Smooth muscle cell (in vitro differentiated cells): ENCODE measurements around the gene KCNN3. TPM values are rescaled to one million over a fixed set of nuclear protein-coding genes. Genes with fewer than 3 reads are reported as not detected.

ENCODE experiments used
- polyA plus RNA-seq: library from polyadenylated mRNA; unstranded; fragments of >200 nt; fragmentation: Nextera tagmentation; extraction: Ambion mirVana; gene quantifications from 2 replicates; pipeline ENCODE4 v1.2.1, GENCODE V29; 2016
- total RNA-seq: library from RNA; depleted of rRNA; stranded (reverse); fragments of >200 nt; gene quantifications from 2 replicates; pipeline ENCODE4 v1.2.3, GENCODE V29; 2014

The KCNN3 gene
- total and polyA plus RNA-seq, 2 experiments from 2014 or later, result 0.18 to 0.77 TPM

Other genes with a start within 250 kb of the KCNN3 start
- 6.0 and 6.7 TPM in 2 replicates for gene PMVK, start 66.4 kb upstream of the KCNN3 start, total RNA-seq
- gene PMVK, start 66.4 kb upstream of the KCNN3 start, polyA plus RNA-seq, result 31.2 and 40.2 TPM in 2 replicates
- gene PBXIP1, start 85.8 kb upstream of the KCNN3 start, total RNA-seq, result 39.1 and 41.9 TPM in 2 replicates
- gene PBXIP1, start 85.8 kb upstream of the KCNN3 start, polyA plus RNA-seq, result 40.5 and 44.1 TPM in 2 replicates
- 18.4 and 20.3 TPM in 2 replicates for gene PYGO2, start 91.5 kb upstream of the KCNN3 start, total RNA-seq
- gene PYGO2, start 91.5 kb upstream of the KCNN3 start, polyA plus RNA-seq, result 27.9 and 30.0 TPM in 2 replicates
- gene SHC1, start 100.5 kb upstream of the KCNN3 start, total RNA-seq, result 207 and 216 TPM in 2 replicates
- 214 and 249 TPM in 2 replicates for gene SHC1, start 100.5 kb upstream of the KCNN3 start, polyA plus RNA-seq
- gene CKS1B, start 104.4 kb upstream of the KCNN3 start, total RNA-seq, result 41.6 and 46.3 TPM in 2 replicates
- 115 and 116 TPM in 2 replicates for gene CKS1B, start 104.4 kb upstream of the KCNN3 start, polyA plus RNA-seq
- gene FLAD1, start 113.1 kb upstream of the KCNN3 start, total RNA-seq, result 30.7 and 31.1 TPM in 2 replicates
- 51.4 and 52.1 TPM in 2 replicates for gene FLAD1, start 113.1 kb upstream of the KCNN3 start, polyA plus RNA-seq
- not detected in 2 replicates for gene LENEP, start 123.3 kb upstream of the KCNN3 start, total RNA-seq
- not detected in 2 replicates for gene LENEP, start 123.3 kb upstream of the KCNN3 start, polyA plus RNA-seq
- 15.3 and 15.5 TPM in 2 replicates for gene ZBTB7B, start 132.5 kb upstream of the KCNN3 start, total RNA-seq
- gene ZBTB7B, start 132.5 kb upstream of the KCNN3 start, polyA plus RNA-seq, result 7.5 and 10.0 TPM in 2 replicates
- gene DCST2, start 163.5 kb upstream of the KCNN3 start, total RNA-seq, result 1.1 TPM in 1 of 2 replicates, not detected in the other
- 1.2 and 1.3 TPM in 2 replicates for gene DCST2, start 163.5 kb upstream of the KCNN3 start, polyA plus RNA-seq
- gene DCST1, start 163.5 kb upstream of the KCNN3 start, total RNA-seq, result not detected in 2 replicates
- gene DCST1, start 163.5 kb upstream of the KCNN3 start, polyA plus RNA-seq, result not detected in 2 replicates
- gene ADAM15, start 181.0 kb upstream of the KCNN3 start, total RNA-seq, result 29.8 and 45.4 TPM in 2 replicates
- 41.2 and 49.4 TPM in 2 replicates for gene ADAM15, start 181.0 kb upstream of the KCNN3 start, polyA plus RNA-seq
- 24.2 and 27.6 TPM in 2 replicates for gene EFNA4, start 193.5 kb upstream of the KCNN3 start, total RNA-seq
- 18.1 and 19.1 TPM in 2 replicates for gene EFNA4, start 193.5 kb upstream of the KCNN3 start, polyA plus RNA-seq
- 5.2 and 7.1 TPM in 2 replicates for gene EFNA3, start 208.6 kb upstream of the KCNN3 start, total RNA-seq
- gene EFNA3, start 208.6 kb upstream of the KCNN3 start, polyA plus RNA-seq, result 9.1 and 10.0 TPM in 2 replicates